Caco-2 (cell line): ENCODE data around the gene SHQ1. TPM values are rescaled to one million over a fixed set of nuclear protein-coding genes. Genes with fewer than 3 reads are reported as not detected.

ENCODE experiments used
- BruUV-seq: library from RNA; stranded (reverse); fragments of 400-500 nt; replicated peaks from 2 replicates; lab custom pipeline; 2021; lab: Mats Ljungman, UMichigan
- CTCF ChIA-PET: fragments of 300-600 bp; sonication (Branson Sonifier 250); formaldehyde crosslinking; loops from one replicate; lab custom pipeline; 2022; ENCODE audit warnings: antibody characterized with exemption; lab: Charles Lee
- POLR2A ChIA-PET: fragments of 300-600 bp; sonication (Branson Sonifier 250); formaldehyde crosslinking; loops from one replicate; lab custom pipeline; 2022; ENCODE audit warnings: antibody characterized with exemption; lab: Charles Lee
- DNase-seq, 2 experiments: peaks; one replicate each; pipeline versions ENCODE4 v3.0.0 to v3.0.0-alpha.2; 2020 to 2022
- H3K27me3 ChIP-seq: replicated peaks from 2 replicates; pipeline ENCODE4 v1.6.0; 2011; ENCODE audit warnings: low read length; ENCODE audit not compliant: control insufficient read depth, insufficient read depth
- H3K36me3 ChIP-seq: 2 replicates; pipeline ENCODE4 v1.5.1; 2011; ENCODE audit warnings: low read length; ENCODE audit not compliant: control insufficient read depth, insufficient read depth
- H3K4me1 ChIP-seq: fragments of 250-450 bp; sonication (Bioruptor Pico); 2 replicates; pipeline ENCODE4 v1.5.1; 2020; ENCODE audit warnings: mild to moderate bottlenecking
- H3K4me3 ChIP-seq: 2 replicates; pipeline ENCODE4 v1.5.1; 2011; ENCODE audit warnings: low read depth, mild to moderate bottlenecking, control low read depth, low read length
- H3K9me3 ChIP-seq: fragments of 250-450 bp; sonication (Bioruptor Pico); 2 replicates; pipeline ENCODE4 v1.5.1; 2020; ENCODE audit warnings: mild to moderate bottlenecking, moderate library complexity
- H3K27ac Mint-ChIP-seq: one replicate; pipeline ENCODE4 v1.8.0; 2022; ENCODE audit warnings: mixed read lengths; ENCODE audit not compliant: unreplicated experiment
- H3K27me3 Mint-ChIP-seq: one replicate; pipeline ENCODE4 v1.8.0; 2022; ENCODE audit warnings: mixed read lengths; ENCODE audit not compliant: insufficient read depth, unreplicated experiment
- H3K36me3 Mint-ChIP-seq: one replicate; pipeline ENCODE4 v1.8.0; 2022; ENCODE audit warnings: mild to moderate bottlenecking, mixed read lengths; ENCODE audit not compliant: insufficient read depth, unreplicated experiment
- H3K4me1 Mint-ChIP-seq: one replicate; pipeline ENCODE4 v1.8.0; 2022; ENCODE audit warnings: low read depth, mixed read lengths; ENCODE audit not compliant: unreplicated experiment
- H3K4me3 Mint-ChIP-seq: one replicate; pipeline ENCODE4 v1.8.0; 2022; ENCODE audit warnings: mild to moderate bottlenecking, moderate library complexity, mixed read lengths; ENCODE audit not compliant: unreplicated experiment
- H3K9me3 Mint-ChIP-seq: one replicate; pipeline ENCODE4 v1.8.0; 2022; ENCODE audit warnings: mixed read lengths; ENCODE audit not compliant: unreplicated experiment
- CTCF ChIP-seq, 2 experiments: fragments of 200-600 bp in 1 of 2; IDR thresholded peaks; 1 replicate in 1 of 2; 2 replicates in 1 of 2; pipeline versions ENCODE4 v1.5.1 to v1.8.0; 2011 to 2022; ENCODE audit warnings: antibody characterized with exemption in 1 of 2, control low read depth in 1 of 2, inconsistent platforms in 1 of 2, low read depth in 1 of 2, low read length in 1 of 2, mild to moderate bottlenecking in 1 of 2, moderate library complexity in 1 of 2; ENCODE audit not compliant: insufficient read depth in 1 of 2, severe bottlenecking in 1 of 2, unreplicated experiment in 1 of 2
- intact Hi-C: fragments of 100-400 bp; cut with micrococcal nuclease; formaldehyde crosslinking; loops from one replicate; pipeline ENCODE4 v1.10.0; 2022; ENCODE audit not compliant: unreplicated experiment
- total RNA-seq: library from RNA; stranded (reverse); gene quantifications from 2 replicates; pipeline ENCODE4 v1.2.3, GENCODE V29; 2022

SHQ1 gene
- total RNA-seq, 1 experiment from 2014 or later = 18.8 TPM

DNA sequence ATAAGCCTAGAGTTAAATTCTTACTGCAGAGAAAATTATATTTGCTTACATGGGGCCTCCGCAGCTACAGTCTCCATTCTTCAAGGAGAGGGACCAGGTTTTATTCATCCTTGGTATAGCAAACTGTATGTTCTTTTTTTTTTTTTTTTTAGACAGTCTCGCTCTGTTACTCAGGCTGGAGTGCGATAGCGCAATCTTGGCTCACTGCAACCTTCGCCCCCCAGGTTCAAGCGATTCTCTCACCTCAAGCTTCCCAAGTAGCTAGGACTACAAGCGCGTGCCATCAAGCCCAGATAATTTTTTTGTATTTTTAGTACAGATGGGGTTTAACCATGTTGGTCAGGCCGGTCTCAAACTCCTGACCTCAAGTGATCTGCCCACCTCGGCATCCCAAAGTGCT is 2.1 kb downstream of the SHQ1 start:
- peaks cover 8% of the 10 kb centered on the region for H3K4me1 Mint-ChIP-seq
- H3K4me3 ChIP-seq = no peak overlapping the region
- 0 out of 2 replicates have a peak, but pooled peaks cover 10% of the 10 kb centered on the region for H3K4me1 ChIP-seq
- H3K27me3 Mint-ChIP-seq = no peaks in the 10 kb centered on the region
- ChIA-PET CTCF (no interaction called here), POLR2A (no interaction called here)
- intact Hi-C loops = no loop called here
- H3K27me3 ChIP-seq = no peaks in the 10 kb centered on the region
- H3K36me3 Mint-ChIP-seq = peaks cover 5% of the 10 kb centered on the region
- H3K36me3 ChIP-seq = no peaks in the 10 kb centered on the region
- no peaks in the 10 kb centered on the region for H3K9me3 ChIP-seq
- DNase-seq = no peak
- H3K27ac Mint-ChIP-seq = no peak overlapping the region
- no TSS peak for BruUV-seq
- H3K4me3 Mint-ChIP-seq = no peak overlapping the region
- no peaks in the 10 kb centered on the region for H3K9me3 Mint-ChIP-seq
- no peak for TF ChIP-seq CTCF (IDR thresholded peaks at IDR 0.05; ENCODE audit: insufficient read depth in 1 of 2, low read depth in 1 of 2, low read length in 1 of 2, severe bottlenecking in 1 of 2, unreplicated experiment in 1 of 2)

GRCh38 chr3:72844436-72844993 is 3.7 kb downstream of the SHQ1 start:
- H3K4me3 Mint-ChIP-seq = no peak overlapping the region
- no peak for TF ChIP-seq CTCF (IDR thresholded peaks at IDR 0.05; ENCODE audit: insufficient read depth in 1 of 2, low read depth in 1 of 2, low read length in 1 of 2, severe bottlenecking in 1 of 2, unreplicated experiment in 1 of 2)
- Histone ChIP-seq H3K27me3 (no peaks in the 10 kb centered on the region), H3K4me3 (no peak overlapping the region), H3K4me1 (0 out of 2 replicates have a peak, but pooled peaks cover 10% of the 10 kb centered on the region), H3K9me3 (no peaks in the 10 kb centered on the region), H3K36me3 (no peaks in the 10 kb centered on the region)
- DNase-seq = no peak
- CTCF ChIA-PET = no interaction called here
- no peaks in the 10 kb centered on the region for H3K27me3 Mint-ChIP-seq
- no TSS peak for BruUV-seq
- no peaks in the 10 kb centered on the region for H3K9me3 Mint-ChIP-seq
- no peak overlapping the region for H3K27ac Mint-ChIP-seq
- peaks cover 8% of the 10 kb centered on the region for H3K4me1 Mint-ChIP-seq
- peaks cover 11% of the 10 kb centered on the region for H3K36me3 Mint-ChIP-seq
- POLR2A ChIA-PET = no interaction called here
- intact Hi-C loops = no loop called here

DNA sequence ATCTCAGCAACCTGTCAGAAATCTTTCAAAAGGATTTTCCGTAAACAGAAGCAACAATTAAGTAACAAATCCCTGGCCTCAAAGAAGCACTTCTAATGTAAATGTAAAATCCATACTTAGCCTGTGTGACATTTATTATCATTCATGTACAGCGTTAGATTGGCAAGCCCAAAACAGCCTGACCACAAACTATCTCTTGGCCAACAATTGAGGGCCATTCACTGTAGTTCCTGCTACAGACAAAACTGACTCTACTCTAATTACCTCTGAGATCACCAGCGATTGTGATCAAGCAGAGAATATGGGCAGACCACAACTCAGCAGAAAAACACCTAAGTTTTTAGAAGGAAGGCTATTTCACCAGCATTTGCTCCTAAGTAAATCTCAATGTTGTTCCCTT is 9.2 kb downstream of the SHQ1 start:
- ChIA-PET CTCF (no interaction called here), POLR2A (no interaction called here)
- intact Hi-C loops = no loop called here
- H3K27ac Mint-ChIP-seq = no peak overlapping the region
- no peaks in the 10 kb centered on the region for H3K4me1 ChIP-seq
- H3K36me3 Mint-ChIP-seq = peaks cover 18% of the 10 kb centered on the region
- no peak overlapping the region for H3K4me3 ChIP-seq
- H3K27me3 ChIP-seq = no peaks in the 10 kb centered on the region
- no TSS peak for BruUV-seq
- no peaks in the 10 kb centered on the region for H3K9me3 ChIP-seq
- H3K36me3 ChIP-seq = no peaks in the 10 kb centered on the region
- TF ChIP-seq CTCF (IDR thresholded peaks at IDR 0.05; ENCODE audit: insufficient read depth in 1 of 2, low read depth in 1 of 2, low read length in 1 of 2, severe bottlenecking in 1 of 2, unreplicated experiment in 1 of 2) = no peak
- no peaks in the 10 kb centered on the region for H3K27me3 Mint-ChIP-seq
- H3K4me1 Mint-ChIP-seq = no peaks in the 10 kb centered on the region
- H3K9me3 Mint-ChIP-seq = no peaks in the 10 kb centered on the region
- DNase-seq = no peak
- H3K4me3 Mint-ChIP-seq = no peak overlapping the region
